AG08396 (cell line): Measurements from ENCODE around the gene SLC9B2.

Experiments used
- DNase-seq: peaks from one replicate; pipeline ENCODE4 v3.0.0; 2012; ENCODE audit warnings: low spot score, mixed read lengths

The SLC9B2 gene, protein sequence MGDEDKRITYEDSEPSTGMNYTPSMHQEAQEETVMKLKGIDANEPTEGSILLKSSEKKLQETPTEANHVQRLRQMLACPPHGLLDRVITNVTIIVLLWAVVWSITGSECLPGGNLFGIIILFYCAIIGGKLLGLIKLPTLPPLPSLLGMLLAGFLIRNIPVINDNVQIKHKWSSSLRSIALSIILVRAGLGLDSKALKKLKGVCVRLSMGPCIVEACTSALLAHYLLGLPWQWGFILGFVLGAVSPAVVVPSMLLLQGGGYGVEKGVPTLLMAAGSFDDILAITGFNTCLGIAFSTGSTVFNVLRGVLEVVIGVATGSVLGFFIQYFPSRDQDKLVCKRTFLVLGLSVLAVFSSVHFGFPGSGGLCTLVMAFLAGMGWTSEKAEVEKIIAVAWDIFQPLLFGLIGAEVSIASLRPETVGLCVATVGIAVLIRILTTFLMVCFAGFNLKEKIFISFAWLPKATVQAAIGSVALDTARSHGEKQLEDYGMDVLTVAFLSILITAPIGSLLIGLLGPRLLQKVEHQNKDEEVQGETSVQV

DNA sequence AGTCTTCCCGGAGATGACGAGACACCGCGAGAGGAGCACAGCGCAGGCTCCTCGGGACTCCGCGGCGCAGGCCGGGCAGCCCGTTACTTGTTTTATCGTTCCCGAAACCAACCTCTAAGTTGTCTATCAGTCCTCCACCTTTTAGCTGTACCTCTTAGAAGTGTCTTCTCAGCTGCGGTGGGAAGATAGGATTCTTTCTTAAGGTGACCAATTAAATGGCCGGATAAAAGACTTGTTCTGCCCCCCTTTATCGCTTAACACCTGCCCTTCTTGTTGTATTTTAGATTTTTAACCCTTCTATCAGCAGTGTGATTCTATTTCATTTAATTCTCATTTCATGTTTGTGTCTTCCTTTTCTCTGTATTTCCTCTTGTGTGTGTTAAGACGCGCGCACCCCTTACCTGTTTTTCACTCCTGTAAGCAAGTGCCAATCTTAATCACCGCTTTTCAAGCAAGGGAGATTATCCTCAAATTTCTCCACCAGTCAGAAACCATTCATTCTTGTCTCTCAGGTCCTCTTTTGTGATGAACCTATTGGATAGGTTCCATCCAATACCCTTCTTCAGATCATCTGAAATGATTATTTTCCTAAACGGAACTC lies at the start of gene SLC9B2:
Gene SLC9B2 (minus strand): TSS at position 15 of the 601 bp plus-strand sequence. CDS start 9,211 bp downstream, outside the sequence.
- DNase-seq = no peak

DNA sequence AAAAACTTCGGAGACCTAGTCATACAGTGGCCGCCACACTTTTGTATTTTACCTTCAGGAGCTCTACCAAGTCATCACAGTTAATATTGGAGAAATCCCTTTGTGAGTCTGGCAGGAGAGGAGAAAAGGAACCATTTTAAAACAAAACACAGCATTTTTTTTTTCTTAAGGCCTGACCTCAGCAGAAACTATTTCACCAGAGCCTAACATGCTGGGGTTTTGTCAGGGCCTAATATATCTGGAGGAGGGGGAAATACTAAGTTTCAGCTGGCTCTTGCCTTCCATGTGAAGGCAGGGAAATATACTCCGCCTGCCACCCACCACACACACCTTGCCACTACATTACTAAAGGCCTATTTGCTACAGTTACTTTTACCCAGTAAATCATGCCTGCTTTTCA lies 49.6 kb upstream of the SLC9B2 start:
- no peak for DNase-seq

DNA sequence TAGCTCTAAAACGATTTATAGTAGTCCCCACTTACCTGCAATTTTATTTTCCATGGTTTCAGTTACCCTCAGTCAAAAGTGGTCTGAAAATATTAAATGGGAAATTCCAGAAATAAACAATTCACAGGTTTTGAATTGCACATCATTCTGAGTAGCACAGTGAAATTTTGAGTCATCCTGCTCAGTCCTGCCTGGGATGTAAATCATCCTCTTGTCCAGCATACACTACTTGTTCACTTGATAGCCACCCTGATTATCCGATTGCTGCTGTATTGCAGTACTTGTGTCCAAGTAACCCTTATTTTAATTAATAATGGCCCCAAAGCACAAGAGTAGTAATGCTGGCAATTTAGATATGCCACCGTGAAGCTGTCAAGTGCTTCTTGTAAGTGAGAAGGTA lies 46.6 kb upstream of the SLC9B2 start:
- DNase-seq = no peak

DNA sequence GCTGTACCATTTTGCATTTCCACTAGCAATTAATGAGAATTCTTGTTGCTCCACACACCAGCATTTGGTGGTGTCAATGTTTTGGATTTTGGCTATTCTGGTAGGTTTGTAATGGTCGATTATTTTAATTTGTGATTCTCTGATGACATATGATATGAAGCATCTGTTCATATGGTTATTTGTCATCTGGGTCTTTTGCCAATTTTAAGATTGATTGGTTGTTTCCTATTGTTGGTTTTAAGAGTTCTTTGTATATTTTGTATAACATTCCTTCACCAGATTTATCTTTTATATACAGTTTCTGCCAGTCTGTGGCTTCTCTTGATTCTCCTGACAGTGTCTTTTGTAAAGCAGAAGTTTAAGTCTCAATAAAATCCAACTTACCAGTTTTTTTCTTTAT lies 41.6 kb upstream of the SLC9B2 start:
- no peak for DNase-seq

DNA sequence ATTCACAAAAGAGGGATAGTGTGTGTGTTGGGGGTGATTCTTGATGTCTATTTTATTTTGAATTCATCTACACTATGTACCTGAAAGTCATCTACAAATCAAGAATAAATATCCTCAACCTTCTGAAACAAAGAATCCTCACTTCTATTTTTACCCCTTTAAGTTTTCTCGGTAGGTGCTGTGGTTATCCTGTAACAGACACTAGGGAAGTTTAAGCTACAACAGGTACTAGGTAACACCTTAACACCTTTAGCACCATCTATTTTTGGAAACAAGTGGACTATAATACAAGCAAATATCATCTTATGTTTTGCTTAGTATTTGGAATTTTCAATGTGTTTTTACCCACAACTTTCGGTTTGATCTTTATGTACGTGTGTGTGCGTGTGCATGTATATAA lies 35.0 kb upstream of the SLC9B2 start:
- DNase-seq = no peak

DNA sequence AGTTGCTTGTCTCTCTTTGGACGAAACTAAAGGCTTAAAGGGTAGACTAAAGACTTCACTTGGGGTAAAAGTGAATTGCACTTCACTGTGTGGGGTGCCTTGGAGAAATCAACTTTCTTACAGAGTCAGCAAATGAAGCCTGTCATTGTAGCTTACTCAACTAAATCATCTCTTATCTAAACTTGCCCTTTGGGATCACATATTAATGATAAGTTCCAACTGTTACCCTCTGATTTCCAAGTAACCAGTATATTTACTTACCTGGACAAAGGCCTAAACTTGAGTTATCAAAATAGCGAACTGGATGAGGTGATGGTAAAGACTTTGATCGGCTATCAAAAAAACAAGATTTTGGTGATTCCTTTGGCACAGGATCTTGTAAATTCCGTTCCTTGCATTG lies 32.0 kb upstream of the SLC9B2 start:
- DNase-seq = no peak

DNA sequence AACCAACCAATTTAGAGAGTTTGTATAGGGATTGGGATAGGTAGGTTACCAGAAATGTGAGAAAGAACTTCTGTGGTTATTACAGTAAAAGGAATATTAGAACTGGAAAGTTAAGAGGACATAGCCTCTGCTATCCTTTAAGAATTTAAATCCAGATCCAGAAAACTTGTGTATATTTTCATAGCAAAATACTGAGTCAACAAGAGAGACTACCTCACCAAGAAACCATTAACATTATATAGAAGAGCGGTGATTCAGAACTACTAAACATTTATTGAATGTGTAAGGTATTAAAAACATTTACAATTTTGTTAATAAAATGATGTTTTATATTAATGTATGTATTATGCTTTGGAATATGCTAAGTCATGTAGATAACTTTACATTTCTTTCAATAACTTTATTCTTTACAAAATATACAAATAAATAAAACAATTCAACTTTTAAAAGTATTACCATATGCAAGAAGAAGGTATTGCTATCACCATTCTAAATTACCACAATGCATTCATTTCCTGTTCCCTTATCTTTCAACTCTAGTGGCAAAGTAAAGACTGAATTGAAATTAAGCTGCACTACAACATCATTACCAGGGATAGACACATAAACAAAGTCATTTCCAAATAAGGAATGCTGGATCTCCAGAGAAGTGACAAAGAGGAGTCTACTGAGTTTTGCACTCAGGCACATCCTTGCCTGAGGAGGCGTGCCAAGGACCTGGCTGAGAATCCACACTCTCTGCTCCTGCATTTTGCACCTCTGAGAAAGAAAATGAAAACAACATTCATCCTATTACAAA lies 29.2 kb upstream of the SLC9B2 start:
- no peak for DNase-seq

DNA sequence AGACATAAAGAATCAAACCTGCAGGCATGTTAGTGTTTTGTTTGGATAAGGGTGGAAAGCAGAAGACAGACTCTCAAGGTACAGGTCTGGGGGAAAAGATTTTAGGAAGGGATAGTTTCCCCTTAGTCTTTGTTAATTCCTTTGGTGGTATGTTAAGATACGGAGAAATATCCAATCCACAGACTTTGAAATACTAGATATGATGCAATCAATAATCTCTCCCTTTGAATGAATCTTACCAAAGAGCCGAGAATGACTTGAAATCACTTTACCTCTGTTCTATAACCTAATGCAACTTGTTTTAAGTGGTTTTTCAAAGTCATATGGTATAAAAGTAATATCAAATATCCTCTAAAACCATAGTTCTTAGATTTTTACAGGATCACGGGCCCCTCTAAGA lies 28.3 kb upstream of the SLC9B2 start:
- no peak for DNase-seq

DNA sequence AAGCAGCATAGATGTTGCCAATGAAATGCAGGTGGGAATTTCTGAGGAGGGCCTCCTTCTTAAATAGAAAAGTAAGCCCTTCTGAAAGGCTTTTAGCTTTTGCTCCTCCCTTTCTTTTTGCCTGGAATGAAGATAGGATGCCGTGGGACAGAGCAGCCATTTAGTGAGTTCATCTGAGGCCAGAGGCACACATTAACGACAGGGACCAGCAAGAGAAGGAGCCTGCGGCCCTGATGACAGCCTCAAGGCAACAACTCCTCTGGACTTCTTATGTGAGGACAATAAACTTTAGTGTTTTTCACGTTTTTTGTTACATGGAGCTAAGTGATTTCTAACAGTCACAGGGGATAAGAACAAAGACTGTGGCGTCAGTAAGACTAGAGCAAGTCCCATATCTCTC lies 24.1 kb upstream of the SLC9B2 start:
- DNase-seq = no peak

DNA sequence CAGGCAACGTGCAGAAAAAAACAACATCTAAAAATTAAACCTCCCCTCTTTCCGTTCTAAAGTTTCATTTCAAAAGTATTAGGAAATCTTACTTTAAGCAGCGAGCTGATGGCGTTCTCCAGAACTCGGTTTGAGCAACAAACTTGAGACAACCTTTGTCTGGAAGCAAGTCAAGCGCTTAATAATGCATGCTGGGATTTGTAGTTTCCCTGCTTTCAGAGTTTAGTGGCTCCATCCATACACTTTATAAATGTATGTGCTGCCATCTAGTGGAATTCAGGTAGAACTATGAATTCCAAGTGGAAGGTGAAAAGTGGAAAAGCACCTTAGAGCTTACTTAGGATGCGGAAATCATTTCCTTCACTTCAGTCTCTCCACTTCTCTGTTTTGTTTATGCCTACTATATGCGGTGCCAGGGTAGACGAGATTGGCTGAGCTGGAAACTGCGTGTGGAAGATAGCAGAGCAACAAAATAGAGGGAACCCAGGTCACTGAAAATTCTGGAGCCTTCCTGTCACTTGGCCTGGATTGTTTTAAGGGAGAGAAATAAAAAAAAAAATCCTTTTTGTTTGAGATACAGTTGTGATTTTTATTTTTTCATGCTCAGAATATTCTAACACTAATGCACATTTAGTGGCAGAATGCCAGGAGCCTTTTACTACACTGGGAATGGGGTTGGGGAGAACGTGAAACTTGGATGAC lies 23.3 kb upstream of the SLC9B2 start, which contains the start of gene BDH2:
Gene BDH2 (minus strand): TSS at position 144 of the 702 bp plus-strand sequence. CDS start 3,580 bp downstream, outside the sequence.
- peak; percentile 83 for DNase-seq

DNA sequence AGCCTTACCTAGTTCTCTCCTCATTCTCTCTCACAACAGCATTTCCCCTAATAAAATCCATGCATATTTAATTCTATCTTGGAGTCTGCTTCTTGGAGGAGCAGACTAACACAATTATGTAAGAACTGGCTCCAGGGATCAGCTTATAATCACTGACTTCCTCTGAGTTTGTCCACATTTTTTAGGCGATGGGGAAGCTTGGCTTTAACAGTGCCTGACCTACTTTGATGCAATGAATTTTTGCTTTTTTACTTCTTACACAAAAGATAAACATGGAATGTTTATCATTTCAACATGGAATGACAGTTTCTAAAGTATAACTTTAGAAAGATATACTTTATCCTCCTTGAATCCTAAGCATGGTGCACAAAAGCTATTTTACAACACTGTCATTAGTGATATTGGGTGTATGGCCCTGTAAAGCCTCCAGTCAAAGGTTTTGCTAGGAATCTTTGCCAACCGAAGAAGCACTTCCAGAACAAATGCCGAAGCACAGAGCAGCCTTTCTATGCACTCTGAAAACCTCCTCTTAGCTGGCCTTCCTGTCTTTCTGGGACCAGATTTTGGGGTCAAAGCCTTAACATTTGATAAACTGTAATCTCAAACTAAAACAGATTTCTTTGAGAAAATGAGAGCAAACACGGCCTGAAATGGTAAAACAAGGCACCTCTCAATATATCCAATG lies 22.3 kb upstream of the SLC9B2 start:
- no peak for DNase-seq

DNA sequence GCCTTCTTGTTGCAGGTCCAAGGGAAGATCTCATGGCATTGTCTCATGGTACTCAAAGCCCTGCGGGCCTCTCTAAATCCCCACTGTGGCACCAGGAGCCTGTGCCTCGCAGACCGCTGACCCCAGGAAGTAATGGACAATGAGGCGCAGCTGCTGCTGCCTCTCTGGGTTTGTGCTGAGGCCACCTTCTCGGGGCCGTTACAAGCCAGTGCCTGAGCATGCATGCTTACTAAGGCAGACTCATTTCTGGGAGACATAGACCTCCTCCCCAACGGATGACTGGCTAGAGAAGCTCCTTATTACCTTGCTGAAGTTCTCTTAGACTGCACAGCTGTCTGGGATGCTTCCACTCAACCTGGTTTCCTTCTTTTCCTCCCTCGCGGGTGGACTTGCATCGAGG lies 21.8 kb upstream of the SLC9B2 start:
- no peak for DNase-seq

DNA sequence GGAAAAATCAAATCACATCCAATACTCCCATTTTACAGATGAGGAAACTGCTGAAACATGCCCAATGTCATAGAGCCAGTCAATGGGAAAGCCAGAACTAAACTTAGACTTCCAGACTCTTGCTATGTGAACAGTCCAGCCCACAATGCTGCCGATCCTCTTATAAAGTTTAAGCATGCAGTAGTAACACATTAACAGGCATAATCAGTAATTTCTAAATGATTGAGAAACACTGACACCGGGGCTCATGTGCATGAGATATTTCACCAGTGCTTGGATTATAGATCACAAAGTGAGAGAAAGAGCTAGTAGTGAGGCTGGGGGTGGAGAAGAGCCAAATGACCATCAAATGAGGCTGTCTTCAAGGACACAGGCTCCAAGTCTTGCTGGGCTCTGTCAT lies 20.6 kb upstream of the SLC9B2 start:
- DNase-seq = no peak

DNA sequence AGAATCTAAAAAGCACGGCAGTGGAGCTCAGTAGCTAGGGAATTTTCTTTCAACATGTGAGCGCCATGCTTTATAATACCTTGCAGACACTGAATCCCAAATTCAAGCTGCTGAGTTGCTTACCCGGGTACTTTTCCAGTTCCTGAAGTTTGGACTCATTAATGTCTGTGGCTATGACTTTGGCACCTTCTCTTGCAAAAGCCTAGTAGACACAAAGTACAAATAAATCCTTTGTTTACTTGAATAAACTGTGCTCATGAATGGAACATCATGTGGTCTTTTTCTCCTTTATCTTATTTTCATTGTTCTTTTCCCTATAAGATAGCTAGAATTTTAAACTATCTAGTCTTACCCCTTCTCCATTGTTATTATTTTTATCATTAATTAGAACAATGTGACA lies 18.5 kb upstream of the SLC9B2 start:
- DNase-seq = no peak

DNA sequence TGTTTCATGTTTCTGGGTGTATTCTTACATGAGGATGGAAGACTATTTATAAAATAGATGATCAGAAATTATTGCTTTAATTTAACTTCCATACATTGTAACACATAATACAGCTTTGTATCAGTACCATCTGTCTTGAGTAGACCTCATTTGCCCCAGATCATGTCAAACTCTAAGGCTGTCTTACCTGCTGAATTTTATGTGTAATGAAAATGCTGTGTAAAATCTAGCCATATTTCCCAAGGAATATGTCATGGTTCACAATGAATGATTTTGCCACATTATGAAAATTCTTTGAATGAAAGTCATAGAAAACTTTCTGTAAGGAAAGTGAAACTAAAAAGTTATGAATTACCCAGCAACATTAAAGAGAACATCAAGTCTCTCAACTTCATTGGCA lies 15.7 kb upstream of the SLC9B2 start:
- DNase-seq = no peak

DNA sequence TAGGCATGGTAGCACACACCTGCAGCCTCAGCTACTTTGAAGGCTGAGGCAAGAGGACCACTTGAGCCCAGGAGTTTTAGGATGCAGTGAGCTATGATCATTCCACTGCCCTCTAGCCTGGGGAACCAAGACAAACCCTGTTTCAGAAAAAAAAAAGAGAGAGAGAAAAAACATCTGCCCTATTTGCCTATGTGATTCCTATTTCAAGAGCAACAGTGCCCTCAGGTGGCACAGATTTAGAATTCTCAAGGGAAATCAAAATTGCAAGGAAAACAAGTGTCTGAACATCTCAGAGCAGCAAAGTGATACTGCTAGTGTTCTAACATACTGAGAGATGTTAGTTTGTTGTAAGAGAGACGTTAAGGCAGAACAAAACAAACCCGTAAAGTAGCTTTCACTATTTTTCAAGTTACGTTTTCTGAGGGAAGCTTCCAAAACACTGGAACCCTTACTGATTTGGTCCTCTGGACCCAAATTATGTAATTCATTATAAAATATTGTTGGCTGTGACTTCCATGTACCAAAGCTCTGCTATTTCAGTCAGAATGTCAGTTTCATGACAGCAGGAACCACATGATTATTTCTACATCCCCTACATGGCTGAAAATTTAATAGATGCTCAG lies 15.2 kb upstream of the SLC9B2 start:
- DNase-seq = no peak

DNA sequence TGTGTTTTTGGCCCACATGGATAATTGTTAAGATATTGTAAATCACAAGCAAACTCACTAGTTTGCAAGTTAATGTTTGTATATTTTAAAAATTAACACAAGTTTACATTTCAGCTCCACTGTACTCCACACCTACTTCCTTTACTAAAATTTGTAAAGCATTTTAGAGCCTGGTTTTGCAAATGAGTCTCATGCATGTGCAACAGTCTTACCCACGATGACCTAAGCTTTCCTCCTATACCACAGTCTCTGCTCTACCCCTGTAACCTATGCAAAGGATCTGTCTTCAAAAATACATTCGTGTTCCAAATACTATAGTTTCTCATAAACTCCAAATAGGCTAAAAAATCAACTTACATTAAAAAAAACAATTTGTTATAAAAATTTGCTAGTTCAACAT lies 12.9 kb upstream of the SLC9B2 start:
- DNase-seq = no peak

DNA sequence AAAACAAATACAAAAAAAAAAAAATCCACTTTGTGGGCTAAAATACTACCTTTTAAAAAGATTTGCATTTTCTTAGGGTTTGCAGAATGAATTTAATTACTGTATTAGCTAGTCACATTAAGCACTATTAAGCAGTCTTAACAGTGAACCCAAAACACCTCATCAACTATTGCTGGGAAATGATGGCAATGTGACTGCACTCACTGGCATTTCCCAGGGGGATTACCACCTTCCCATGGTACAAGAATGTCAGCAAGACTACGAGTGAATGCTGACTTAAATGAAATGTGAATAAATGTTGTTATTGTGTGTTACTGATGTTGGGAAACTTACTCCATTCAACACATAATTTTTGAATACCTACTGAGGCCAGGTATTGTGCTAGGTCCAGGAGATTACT lies 10.0 kb upstream of the SLC9B2 start:
- DNase-seq = no peak

DNA sequence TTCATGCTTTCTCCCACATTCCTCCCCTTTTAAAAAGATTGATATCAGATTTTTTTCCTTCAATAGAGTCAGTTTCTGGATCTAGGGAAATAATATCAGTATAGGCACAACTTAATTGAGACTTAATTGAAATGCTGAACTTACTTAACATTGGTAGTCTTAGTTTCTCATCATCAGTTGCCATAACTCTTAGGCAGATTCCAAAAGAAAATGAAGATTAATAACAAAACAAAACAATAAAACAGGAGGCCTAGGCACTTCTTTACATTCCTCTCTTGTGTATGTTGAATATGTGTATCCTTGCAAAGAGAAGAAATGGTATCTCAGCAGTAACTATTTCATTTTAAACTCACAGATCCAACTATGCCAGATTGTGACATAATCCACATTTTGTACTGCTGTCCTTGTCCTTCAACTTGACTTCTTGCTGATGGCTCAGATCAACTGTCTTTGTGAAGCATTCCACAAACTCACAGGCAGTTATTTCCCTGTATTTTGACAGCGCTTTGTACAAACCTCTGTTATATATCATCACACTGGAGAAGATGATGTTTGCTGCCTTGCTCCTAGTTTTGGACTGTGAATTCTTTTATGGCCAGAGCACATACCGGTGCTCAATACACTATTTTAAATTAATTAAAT lies 9.1 kb upstream of the SLC9B2 start:
- no peak for DNase-seq

DNA sequence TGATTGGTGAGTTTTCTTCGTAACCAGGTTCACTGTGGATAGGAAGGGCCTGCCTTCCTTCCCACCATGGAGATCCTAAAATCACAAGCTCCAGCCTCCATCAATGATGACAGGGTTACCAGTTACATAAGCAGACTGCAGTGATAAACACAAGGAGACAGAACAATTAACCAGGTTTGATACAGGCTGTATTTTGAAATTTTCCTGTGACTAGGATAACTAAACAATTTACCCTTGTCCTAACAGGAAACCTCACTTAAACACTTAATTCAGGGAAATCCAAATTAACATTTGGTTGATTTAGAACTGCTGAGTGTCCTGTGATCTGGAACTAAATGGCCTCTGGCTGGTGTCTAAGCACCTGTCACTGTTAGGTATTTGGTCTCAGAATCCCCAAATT lies 3.1 kb upstream of the SLC9B2 start:
- no peak for DNase-seq
